Neural progenitor cell (in vitro differentiated cells): Measurements from ENCODE around the gene SNAPC2. TPM values are rescaled to one million over a fixed set of nuclear protein-coding genes. Genes with fewer than 3 reads are reported as not detected.

Source experiments
- DNase-seq: peaks from one replicate; pipeline ENCODE4 v3.0.0-alpha.2; 2016; ENCODE audit warnings: low spot score
- H2AFZ ChIP-seq: fragments of 200-600 bp; sonication (generic); replicated peaks from 2 replicates; pipeline ENCODE4 v1.6.1; 2016; ENCODE audit warnings: antibody characterized with exemption
- H3F3A ChIP-seq: fragments of 200-600 bp; sonication (generic); 2 replicates; pipeline ENCODE4 v1.6.1; 2016; ENCODE audit warnings: antibody characterized with exemption, low read depth
- H3K27ac ChIP-seq: fragments of 200-600 bp; sonication (generic); 2 replicates; pipeline ENCODE4 v1.5.1; 2016; ENCODE audit warnings: mild to moderate bottlenecking
- H3K27me3 ChIP-seq: fragments of 200-600 bp; sonication (generic); 2 replicates; pipeline ENCODE4 v1.6.1; 2016; ENCODE audit warnings: mild to moderate bottlenecking, moderate library complexity
- H3K36me3 ChIP-seq: fragments of 200-600 bp; sonication (generic); 2 replicates; pipeline ENCODE4 v1.5.1; 2016
- H3K4me1 ChIP-seq: fragments of 200-600 bp; sonication (generic); 2 replicates; pipeline ENCODE4 v1.6.1; 2016; ENCODE audit warnings: mixed run types
- H3K4me2 ChIP-seq: fragments of 200-600 bp; sonication (generic); 2 replicates; pipeline ENCODE4 v1.6.1; 2016
- H3K4me3 ChIP-seq: fragments of 200-600 bp; sonication (generic); 2 replicates; pipeline ENCODE4 v1.5.1; 2016
- H3K79me2 ChIP-seq: fragments of 200-600 bp; sonication (generic); 2 replicates; pipeline ENCODE4 v1.6.1; 2016; ENCODE audit warnings: low read depth
- H3K9ac ChIP-seq: fragments of 200-600 bp; sonication (generic); 2 replicates; pipeline ENCODE4 v1.6.1; 2016
- H3K9me3 ChIP-seq: fragments of 200-600 bp; sonication (generic); 2 replicates; pipeline ENCODE4 v1.5.1; 2016; ENCODE audit warnings: low read depth
- H4K20me1 ChIP-seq: fragments of 200-600 bp; sonication (generic); 2 replicates; pipeline ENCODE4 v1.6.1; 2016; ENCODE audit warnings: low read depth
- H3K27ac Mint-ChIP-seq: 3 replicates; pipeline ENCODE4 v1.8.0; 2021; ENCODE audit warnings: mixed read lengths
- H3K27me3 Mint-ChIP-seq: 2 replicates; pipeline ENCODE4 v1.8.0; 2022; ENCODE audit warnings: low read depth, mild to moderate bottlenecking, inconsistent platforms, moderate library complexity, mixed read lengths; ENCODE audit not compliant: insufficient read depth
- H3K36me3 Mint-ChIP-seq: 3 replicates; pipeline ENCODE4 v1.8.0; 2021; ENCODE audit warnings: mixed read lengths
- H3K4me1 Mint-ChIP-seq: 3 replicates; pipeline ENCODE4 v1.8.0; 2021; ENCODE audit warnings: mixed read lengths
- H3K4me3 Mint-ChIP-seq: 3 replicates; pipeline ENCODE4 v1.8.0; 2021; ENCODE audit warnings: mild to moderate bottlenecking, moderate library complexity, mixed read lengths
- H3K9me3 Mint-ChIP-seq: 3 replicates; pipeline ENCODE4 v1.8.0; 2020; ENCODE audit warnings: mixed read lengths
- CTCF ChIP-seq: fragments of 200-600 bp; sonication (generic); IDR thresholded peaks from 2 replicates; pipeline ENCODE4 v1.5.1; 2017; ENCODE audit warnings: antibody characterized with exemption, mild to moderate bottlenecking
- EZH2 ChIP-seq: fragments of 200-600 bp; sonication (generic); IDR thresholded peaks from 2 replicates; pipeline ENCODE4 v1.6.1; 2017; ENCODE audit warnings: antibody characterized with exemption, mild to moderate bottlenecking, moderate library complexity
- EZH2phosphoT487 ChIP-seq: fragments of 200-600 bp; sonication (generic); IDR thresholded peaks from 2 replicates; pipeline ENCODE4 v1.6.1; 2017; ENCODE audit warnings: antibody characterized with exemption
- total RNA-seq: library from RNA; depleted of rRNA; stranded (reverse); fragments of >200 nt; gene quantifications from 2 replicates; pipeline ENCODE4 v1.2.3, GENCODE V29; 2015; ENCODE audit warnings: low replicate concordance

The SNAPC2 gene
- total RNA-seq, 1 donor from 2014 or later = 5.7 TPM

- H3K4me2 ChIP-seq = peak overlapping the region; percentile 84
- DNase-seq = peak; percentile 39
Measured at GRCh38 chr19:7924651-7925170, 4.6 kb downstream of the SNAPC2 start.

GRCh38 chr19:7925171-7925851 lies 5.2 kb downstream of the SNAPC2 start:
- Mint-ChIP-seq H3K4me1 (peaks cover 37% of the 10 kb centered on the region), H3K27me3 (peaks cover 13% of the 10 kb centered on the region), H3K9me3 (no peaks in the 10 kb centered on the region), H3K36me3 (peaks cover 7% of the 10 kb centered on the region), H3K4me3 (peak overlapping the region; percentile 95), H3K27ac (peak overlapping the region; percentile 97)
- H3K27me3 ChIP-seq = no peaks in the 10 kb centered on the region
- H2AFZ ChIP-seq = no peak overlapping the region
- peak overlapping the region; percentile 84 for H3K4me2 ChIP-seq
- peaks cover 66% of the 10 kb centered on the region for H4K20me1 ChIP-seq
- H3K79me2 ChIP-seq = peaks cover 8% of the 10 kb centered on the region
- H3K27ac ChIP-seq = no peak overlapping the region
- H3K4me1 ChIP-seq = peaks cover 4% of the 10 kb centered on the region
- TF ChIP-seq CTCF (peak; percentile 96), EZH2 (no peak)
- no peaks in the 10 kb centered on the region for H3K9me3 ChIP-seq
- peak; percentile 96 for DNase-seq
- no peak overlapping the region for H3K9ac ChIP-seq
- peaks cover 51% of the 10 kb centered on the region for H3F3A ChIP-seq
- H3K36me3 ChIP-seq = no peaks in the 10 kb centered on the region
- peak overlapping the region; percentile 60 for H3K4me3 ChIP-seq

More at GRCh38 chr19:7924651-7925170, 4.6 kb downstream of the SNAPC2 start:
- peak overlapping the region; percentile 60 for H3K4me3 ChIP-seq
- no peak overlapping the region for H3K9ac ChIP-seq
- H3K27me3 ChIP-seq = peaks cover under 1% of the 10 kb centered on the region
- TF ChIP-seq CTCF = no peak
- TF ChIP-seq EZH2 = no peak
- no peak for TF ChIP-seq EZH2phosphoT487
- H3K9me3 Mint-ChIP-seq = no peaks in the 10 kb centered on the region
- peak overlapping the region; percentile 64 for H3K4me3 Mint-ChIP-seq
- no peaks in the 10 kb centered on the region for H3K36me3 ChIP-seq
- H2AFZ ChIP-seq = no peak overlapping the region
- no peak overlapping the region for H3K27ac ChIP-seq
- H3K4me1 Mint-ChIP-seq = peaks cover 41% of the 10 kb centered on the region
- peaks cover 8% of the 10 kb centered on the region for H3K79me2 ChIP-seq
- H3K36me3 Mint-ChIP-seq = peaks cover 7% of the 10 kb centered on the region
- peaks cover 66% of the 10 kb centered on the region for H4K20me1 ChIP-seq
- H3K9me3 ChIP-seq = no peaks in the 10 kb centered on the region
- peaks cover 6% of the 10 kb centered on the region for H3K4me1 ChIP-seq
- peaks cover 57% of the 10 kb centered on the region for H3F3A ChIP-seq
- H3K27me3 Mint-ChIP-seq = peaks cover 17% of the 10 kb centered on the region
- no peak overlapping the region for H3K27ac Mint-ChIP-seq

- Mint-ChIP-seq H3K27me3 (peaks cover 13% of the 10 kb centered on the region), H3K4me1 (peaks cover 34% of the 10 kb centered on the region), H3K36me3 (peaks cover 7% of the 10 kb centered on the region), H3K27ac (peak within 1 kb of the TSS; percentile 97), H3K9me3 (no peaks in the 10 kb centered on the region), H3K4me3 (peak within 1 kb of the TSS; percentile 95)
- Histone ChIP-seq H3K36me3 (no peaks in the 10 kb centered on the region), H3K27me3 (no peaks in the 10 kb centered on the region), H3K27ac (no peak within 1 kb of the TSS), H3K9ac (no peak within 1 kb of the TSS), H4K20me1 (peaks cover 61% of the 10 kb centered on the region), H3K4me1 (peaks cover 4% of the 10 kb centered on the region), H3K79me2 (peaks cover 8% of the 10 kb centered on the region), H2AFZ (no peak within 1 kb of the TSS), H3F3A (peaks cover 45% of the 10 kb centered on the region), H3K9me3 (no peaks in the 10 kb centered on the region), H3K4me3 (peak within 1 kb of the TSS; percentile 60), H3K4me2 (peak within 1 kb of the TSS; percentile 84)
- peak; percentile 91 for DNase-seq
- TF ChIP-seq EZH2phosphoT487 (no peak), CTCF (no peak), EZH2 (no peak)
Measured at GRCh38 chr19:7926021-7926726, 6.0 kb downstream of the SNAPC2 start, which contains the start of gene CTXN1. CTXN1 (minus strand) TSS chr19:7926135; CDS start chr19:7925538, 597 bp downstream.
